Measurements from ENCODE around the gene SSB.

The SSB gene

GRCh38 chr2:169775354-169775753, 23.3 kb upstream of the SSB start:
- TF ChIP-seq REST (IDR thresholded peaks at IDR 0.05; ENCODE audit: insufficient read depth in 1 of 2, low read depth in 2 of 2, low read length in 2 of 2) (no peak), FOXP2 (optimal IDR thresholded peaks at IDR 0.05; ENCODE audit: borderline replicate concordance, extremely low read depth, extremely low read length, insufficient read depth) (no peak), SIN3A (IDR thresholded peaks at IDR 0.05; ENCODE audit: borderline replicate concordance, insufficient read depth, low read length) (no peak), POLR2AphosphoS5 (IDR thresholded peaks at IDR 0.05; ENCODE audit: low read depth, low read length) (no peak), TAF1 (IDR thresholded peaks at IDR 0.05; ENCODE audit: borderline replicate concordance, insufficient read depth, low read length) (no peak)

- TF ChIP-seq FOXP2 (optimal IDR thresholded peaks at IDR 0.05; ENCODE audit: borderline replicate concordance, extremely low read depth, extremely low read length, insufficient read depth): no peak
- TF ChIP-seq TAF1 (IDR thresholded peaks at IDR 0.05; ENCODE audit: borderline replicate concordance, insufficient read depth, low read length): no peak
- no peak for TF ChIP-seq SIN3A (IDR thresholded peaks at IDR 0.05; ENCODE audit: borderline replicate concordance, insufficient read depth, low read length)
- TF ChIP-seq REST (IDR thresholded peaks at IDR 0.05; ENCODE audit: insufficient read depth in 1 of 2, low read depth in 2 of 2, low read length in 2 of 2): no peak
- no peak for TF ChIP-seq POLR2AphosphoS5 (IDR thresholded peaks at IDR 0.05; ENCODE audit: low read depth, low read length)
These were observed 22.9 kb upstream of the SSB start for GRCh38 chr2:169775765-169776164.

GRCh38 chr2:169776252-169776761, 22.4 kb upstream of the SSB start:
- TF ChIP-seq FOXP2 (optimal IDR thresholded peaks at IDR 0.05; ENCODE audit: borderline replicate concordance, extremely low read depth, extremely low read length, insufficient read depth) (no peak), REST (IDR thresholded peaks at IDR 0.05; ENCODE audit: insufficient read depth in 1 of 2, low read depth in 2 of 2, low read length in 2 of 2) (no peak), POLR2AphosphoS5 (IDR thresholded peaks at IDR 0.05; ENCODE audit: low read depth, low read length) (no peak), TAF1 (IDR thresholded peaks at IDR 0.05; ENCODE audit: borderline replicate concordance, insufficient read depth, low read length) (no peak), SIN3A (IDR thresholded peaks at IDR 0.05; ENCODE audit: borderline replicate concordance, insufficient read depth, low read length) (no peak)

- TF ChIP-seq POLR2AphosphoS5 (IDR thresholded peaks at IDR 0.05; ENCODE audit: low read depth, low read length) (no peak), REST (IDR thresholded peaks at IDR 0.05; ENCODE audit: insufficient read depth in 1 of 2, low read depth in 2 of 2, low read length in 2 of 2) (no peak), FOXP2 (optimal IDR thresholded peaks at IDR 0.05; ENCODE audit: borderline replicate concordance, extremely low read depth, extremely low read length, insufficient read depth) (no peak), TAF1 (IDR thresholded peaks at IDR 0.05; ENCODE audit: borderline replicate concordance, insufficient read depth, low read length) (no peak), SIN3A (IDR thresholded peaks at IDR 0.05; ENCODE audit: borderline replicate concordance, insufficient read depth, low read length) (no peak)
These were observed 20.2 kb upstream of the SSB start for GRCh38 chr2:169778446-169778845.

Data from PFSK-1 (cell line).